H4 (cell line): Measurements from ENCODE around the gene UNC5A. TPM values are rescaled to one million over a fixed set of nuclear protein-coding genes. Genes with fewer than 3 reads are reported as not detected.
A peak's percentile ranks its signal among the peaks of the same experiment; 100 is the strongest.

ENCODE experiments used
- DNase-seq: peaks from one replicate; pipeline ENCODE4 v3.0.0-alpha.2; 2015; ENCODE audit warnings: low spot score
- total RNA-seq: library from RNA; depleted of rRNA; stranded (reverse); fragments of >200 nt; shearing (Covaris generic); gene quantifications from 2 replicates; pipeline ENCODE4 v1.2.3, GENCODE V29; 2014

The UNC5A gene
- total RNA-seq, 1 experiment from 2014 or later = 0.56 TPM

DNA sequence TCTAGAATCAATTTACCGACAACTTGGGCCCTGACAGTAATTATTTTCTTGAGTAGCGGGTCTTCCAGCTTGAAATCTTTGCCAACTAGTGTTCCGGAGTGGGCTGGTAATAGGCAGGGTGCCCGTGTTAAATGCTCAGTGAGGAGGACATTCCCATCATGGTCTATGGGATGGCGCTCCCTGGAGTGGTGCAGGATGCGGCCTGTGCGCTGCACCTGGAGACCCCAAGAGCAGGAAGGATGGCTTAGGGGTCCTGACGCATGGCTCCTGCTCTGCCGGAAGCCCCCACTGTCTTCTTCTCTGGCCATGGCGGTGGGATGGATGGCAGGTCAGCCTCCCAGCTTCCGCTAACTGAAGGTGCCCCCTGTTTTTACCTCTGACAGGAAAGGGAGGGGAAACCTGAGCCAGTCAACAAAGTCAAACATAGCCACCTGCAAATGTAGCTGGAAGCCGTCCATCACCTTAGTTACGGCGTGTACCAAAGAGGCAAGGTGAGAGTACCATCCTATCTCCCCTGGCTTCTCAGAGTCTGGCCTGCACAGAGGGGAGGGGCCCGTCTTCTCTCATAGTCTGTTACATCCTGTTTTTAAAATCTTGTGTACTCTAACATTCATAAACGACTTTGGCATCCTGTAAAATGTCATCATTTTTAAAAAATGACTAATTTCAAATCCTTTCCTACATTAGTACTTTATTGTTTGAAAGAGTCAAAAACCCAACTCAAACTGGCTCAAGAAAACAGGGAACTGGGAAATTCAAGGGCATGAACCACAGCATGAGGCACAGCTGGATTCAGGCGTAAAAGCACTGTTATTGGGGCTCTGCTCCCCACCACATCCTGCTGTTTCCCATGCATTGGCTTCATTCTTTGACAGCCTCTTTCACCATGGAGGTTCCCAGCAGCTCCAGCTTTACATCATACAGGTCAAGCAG, 28.5 kb upstream of the UNC5A start:
- no peak for DNase-seq

DNA sequence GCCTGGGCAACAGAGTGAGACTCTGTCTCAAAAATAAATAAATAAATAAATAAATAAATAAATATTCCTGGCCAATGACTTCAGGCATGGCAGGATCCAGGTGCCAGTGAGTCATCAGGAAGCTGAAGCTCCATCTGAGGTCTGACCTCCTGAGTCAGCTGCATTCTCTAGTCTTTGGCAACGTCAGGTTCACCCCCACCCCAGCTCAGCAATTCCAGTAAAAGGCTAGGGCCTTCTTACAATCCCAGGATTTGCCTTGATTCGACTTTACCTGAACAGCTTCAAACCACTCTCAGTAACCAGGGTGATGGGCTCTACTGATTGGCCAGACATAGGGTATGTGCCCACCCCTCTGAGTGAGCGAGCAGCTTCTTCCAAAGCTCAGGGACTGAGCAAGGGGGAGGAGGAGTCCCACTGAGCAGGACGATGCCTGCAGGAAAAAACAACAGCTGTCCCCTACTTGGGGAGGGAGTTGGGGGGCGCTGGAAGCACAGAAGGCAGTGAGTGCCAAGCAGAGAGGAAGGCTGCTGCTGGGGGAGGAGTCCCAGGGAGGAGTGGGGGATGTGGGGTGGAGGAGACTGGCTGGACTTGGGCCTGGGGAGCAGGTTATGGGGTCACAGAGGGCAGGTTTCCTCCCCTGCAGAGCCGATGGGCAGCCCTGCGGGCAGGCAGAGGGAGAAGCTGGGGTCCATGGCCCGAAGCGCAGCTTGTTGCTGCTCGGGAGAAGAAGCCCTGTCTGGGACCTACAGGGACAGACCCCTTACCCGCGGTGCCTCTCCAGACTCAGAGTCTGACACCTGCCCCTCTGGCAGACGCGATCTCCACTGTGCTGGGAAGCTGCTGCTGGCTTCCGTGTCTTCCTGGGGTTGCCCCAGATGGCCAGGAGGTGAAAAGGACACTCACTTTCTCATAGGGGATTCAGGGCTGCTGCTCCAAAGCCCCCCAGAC, 25.9 kb upstream of the UNC5A start:
- DNase-seq = peak; percentile 90

DNA sequence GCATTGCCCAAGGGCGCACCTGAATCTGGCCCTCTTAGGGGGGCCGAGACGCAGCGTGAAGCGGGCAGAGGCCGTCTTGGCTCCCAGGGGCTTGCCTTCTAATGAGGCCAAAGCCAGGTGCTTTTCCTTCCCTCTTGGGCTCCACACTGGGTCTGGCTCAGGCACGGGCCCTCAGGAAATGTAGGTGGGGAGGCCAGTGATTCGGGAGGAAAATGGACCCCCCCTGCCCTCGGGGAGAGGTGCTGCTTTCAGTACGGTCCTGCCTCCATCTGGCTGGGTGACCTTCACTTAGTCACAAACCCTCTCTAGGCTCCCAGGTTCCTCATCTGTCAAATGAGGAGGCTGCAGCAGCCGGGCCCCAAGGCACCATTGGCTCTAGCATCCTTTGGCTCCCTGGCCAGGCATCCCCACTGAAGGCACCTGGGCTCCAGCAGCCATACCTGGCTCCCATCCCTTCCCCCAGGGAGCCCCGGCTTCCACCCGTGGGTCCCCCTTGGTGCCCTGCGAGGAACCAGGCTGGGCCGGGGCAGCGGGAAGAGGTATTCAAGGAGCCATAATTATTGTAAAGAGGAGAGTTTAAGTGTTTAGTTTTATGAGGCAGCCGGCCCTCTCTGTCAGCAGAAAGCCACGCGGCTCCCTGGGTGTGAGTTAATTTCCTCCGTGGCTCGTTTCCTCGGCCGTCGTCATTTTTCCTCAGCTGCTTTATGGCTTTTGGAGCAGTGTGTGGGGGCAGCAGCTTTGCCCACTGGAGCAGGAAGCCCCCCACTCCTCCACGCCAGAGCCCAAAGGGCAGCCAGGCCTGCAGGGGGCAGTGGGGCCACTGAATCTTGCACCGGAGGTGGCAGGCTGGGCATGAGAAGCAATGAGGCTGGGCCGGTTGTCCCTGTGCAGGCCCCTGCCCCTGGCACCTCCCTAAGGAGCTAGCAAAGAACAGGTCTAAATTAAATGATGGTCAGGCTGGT, 24.9 kb upstream of the UNC5A start:
- DNase-seq = no peak

DNA sequence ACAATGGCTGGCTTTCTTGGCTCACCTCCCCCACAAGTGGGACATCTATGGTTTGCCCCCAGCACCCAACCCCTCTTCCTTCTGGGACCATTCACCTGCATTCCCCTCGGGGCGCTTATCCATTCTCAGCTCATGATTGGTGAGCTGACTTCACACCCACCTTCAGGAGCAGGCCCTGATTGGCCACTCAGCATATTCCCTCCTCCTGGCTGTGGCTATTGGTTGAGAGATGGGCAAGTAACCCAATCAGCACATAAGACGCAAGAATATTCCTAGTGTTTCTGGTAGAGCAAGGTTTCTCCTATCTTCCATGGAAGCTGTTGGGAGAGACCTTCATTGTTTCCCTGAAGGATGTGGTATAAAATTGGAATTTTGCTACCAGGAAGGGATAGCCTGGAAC, 22.7 kb upstream of the UNC5A start:
- DNase-seq = no peak

DNA sequence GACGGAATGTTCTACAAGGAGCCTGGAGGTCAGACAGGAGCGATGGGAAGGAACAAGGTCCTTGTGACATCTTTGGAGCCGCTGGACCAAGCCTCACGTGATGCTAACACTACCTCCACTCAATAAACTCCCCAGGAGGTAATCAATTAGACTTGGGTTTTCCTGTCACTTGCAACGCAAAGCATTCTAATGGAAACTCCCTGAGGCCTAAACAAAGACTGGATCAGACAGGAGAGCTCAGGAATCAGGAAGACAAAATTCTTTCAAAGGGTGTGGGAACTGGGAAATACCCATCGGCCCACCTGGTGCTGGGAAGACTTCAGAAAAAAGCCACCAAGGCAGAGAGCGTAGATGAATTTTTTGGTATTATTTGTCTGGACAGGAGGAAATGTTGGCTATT, 22.3 kb upstream of the UNC5A start:
- DNase-seq = no peak

DNA sequence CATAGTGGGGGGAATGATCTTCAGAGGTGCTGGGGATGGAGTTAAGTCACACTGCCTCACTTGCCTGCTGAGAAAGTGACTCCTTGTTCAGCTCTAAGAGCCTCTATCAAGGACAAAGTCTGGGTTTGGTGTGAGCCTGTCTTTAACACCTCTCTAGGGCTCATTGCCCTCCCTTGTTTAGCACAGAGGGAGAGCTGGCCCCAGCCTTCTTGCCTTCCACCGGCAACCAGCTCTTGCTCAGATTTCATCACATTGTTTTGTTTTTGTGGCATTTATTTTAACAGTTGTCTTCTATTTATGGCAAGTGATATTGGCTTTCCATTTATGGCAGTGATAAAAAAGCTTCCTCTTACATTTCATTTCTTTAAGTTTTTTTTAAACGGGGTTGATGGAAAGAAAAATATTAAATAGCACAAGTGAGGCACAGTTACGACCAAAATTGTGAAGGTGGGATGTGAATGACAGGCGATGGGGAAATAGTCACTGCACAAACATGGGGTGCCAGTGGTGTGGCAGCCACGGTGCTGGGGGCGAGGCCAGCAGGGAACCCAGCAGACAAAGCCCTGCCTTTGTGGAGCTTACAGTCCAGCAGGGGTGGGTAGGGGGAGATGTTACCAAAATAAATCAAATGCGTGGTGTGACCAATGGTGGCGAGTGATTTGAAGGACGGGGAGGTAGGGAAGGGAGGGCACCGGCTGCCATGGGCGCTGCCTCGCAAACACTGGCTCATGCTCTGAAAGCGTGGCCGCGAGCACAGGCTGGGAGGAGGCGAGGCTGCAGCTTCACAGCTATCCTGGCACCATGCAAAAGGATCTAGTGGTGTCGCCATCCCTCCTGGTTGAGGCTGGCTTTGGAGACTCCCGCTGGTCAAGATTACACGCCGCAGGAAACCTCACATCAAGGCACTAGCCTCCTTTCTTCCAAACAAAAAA, 21.2 kb upstream of the UNC5A start:
- no peak for DNase-seq

DNA sequence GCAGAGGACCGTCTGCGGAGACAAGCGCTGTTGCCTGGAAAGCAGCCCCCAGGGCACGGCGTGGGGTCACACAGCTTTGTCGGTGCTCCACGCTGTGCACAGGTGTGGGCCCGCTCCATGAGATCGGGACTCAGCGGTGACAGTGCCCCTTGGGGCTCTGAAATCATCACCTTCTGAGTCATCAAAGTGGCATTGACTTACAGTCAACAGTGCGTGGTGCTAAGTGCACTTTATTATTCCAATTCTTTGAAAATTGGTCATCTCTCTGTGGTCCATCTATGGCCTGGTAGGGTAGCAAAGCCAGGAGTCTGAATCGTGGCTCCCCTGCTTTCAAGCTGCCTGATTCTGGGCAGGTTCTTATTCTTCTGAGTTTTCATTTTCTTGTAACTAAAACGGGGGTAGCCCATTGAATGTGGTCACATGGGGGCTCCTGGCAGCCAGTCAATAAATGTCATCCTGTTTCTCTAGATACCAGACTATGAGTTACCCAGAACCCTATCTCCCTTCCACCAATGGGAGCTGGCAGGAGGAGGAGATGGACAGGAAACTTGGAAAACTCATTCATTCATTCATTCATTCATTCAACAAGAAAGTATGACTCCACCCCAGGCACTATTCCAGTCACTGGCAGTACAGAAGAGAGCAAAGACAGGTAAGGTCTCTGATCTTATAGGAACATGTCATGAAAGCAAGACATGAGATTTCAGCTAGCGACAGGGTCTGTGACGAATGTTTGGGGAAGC, 20.3 kb upstream of the UNC5A start:
- no peak for DNase-seq

DNA sequence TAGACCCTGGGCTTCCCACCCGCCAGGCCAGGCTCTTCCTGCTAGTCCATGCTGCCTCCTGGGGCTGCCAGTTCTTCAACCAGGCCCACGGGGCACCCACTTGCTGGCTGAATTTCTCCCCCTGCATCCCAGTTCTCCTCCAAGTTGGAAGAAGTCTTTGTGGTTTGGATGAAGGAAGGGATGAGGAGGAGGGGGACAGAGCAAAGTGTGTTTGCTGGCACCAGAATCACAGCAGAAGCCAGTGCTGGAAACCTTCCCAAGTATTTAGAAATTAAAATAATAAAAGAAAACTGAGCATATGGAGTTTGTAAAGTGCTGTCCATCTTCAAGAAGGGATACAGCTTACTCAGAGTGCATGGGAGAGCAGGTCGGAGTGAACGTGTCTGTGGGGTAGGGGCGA, 19.4 kb upstream of the UNC5A start:
- DNase-seq = no peak

DNA sequence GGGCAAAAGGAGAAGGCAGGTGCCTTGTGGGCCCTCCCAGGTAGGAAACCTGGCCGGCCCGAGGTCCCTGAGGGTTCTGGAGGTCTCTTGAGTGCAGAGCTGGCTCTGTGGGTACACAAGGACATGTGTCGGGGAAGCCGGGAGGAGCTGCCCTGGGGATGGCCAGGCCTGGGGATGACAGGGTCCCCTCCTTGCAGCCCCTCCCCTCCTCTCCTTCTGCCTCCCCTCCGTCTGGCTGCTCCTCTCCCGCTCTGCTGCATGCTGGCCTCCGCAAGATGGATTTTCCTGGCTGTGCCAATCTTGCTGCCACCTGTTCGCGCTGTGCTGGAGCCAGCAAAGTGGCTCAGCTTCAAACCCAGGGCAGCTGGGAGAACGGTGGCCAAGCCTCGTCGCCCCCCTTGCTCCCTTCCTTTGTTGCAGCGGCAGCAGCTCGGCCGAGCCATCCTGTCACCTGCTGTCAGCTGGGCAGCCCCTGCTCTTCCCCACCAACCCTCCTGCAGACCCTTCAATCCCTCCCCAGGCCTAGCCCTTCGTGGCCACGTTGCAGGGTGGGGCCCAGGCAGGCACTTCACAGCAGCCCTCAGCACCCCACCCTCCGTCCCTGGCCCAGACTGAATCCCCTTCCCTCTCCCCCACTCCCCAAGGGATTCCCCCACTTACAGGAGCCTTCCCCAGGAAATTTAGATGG, 17.6 kb upstream of the UNC5A start:
- no peak for DNase-seq

DNA sequence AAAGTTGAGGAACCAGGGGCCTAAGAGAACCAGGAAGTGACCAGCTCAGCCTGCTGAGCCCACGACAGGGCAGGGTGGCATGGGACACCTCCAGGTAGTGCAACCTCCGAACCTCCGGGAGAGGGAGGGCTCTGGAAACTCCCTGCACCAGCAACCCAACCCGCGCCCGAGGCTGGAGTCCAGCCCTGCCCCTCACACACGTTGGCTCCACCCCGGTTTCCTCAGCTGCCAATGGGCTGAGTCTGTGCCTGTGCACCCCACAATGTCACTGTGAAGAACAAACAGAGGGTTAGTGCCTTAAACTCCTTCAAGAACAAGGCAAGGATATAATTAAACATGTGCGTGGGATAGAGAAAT, 17.0 kb upstream of the UNC5A start:
- no peak for DNase-seq

DNA sequence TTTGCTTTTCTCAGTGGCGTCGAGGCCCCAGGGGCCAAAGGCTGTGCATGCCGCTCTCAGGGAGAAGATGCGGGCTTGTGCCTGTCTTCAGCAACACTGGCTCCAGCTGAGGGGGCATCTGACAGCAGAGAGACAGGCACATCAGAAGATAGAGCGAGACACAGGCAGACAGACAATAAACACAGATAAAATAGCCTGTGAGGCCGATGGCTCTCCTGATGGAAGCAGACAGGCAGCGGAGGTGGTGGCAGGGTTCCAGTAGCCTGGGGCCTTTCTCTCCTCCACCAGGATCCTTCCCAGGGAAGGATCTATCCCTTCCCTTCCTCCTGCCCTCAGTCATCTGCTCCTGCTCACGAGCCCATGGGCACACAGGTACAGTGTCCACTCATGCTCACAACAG, 16.6 kb upstream of the UNC5A start:
- no peak for DNase-seq

DNA sequence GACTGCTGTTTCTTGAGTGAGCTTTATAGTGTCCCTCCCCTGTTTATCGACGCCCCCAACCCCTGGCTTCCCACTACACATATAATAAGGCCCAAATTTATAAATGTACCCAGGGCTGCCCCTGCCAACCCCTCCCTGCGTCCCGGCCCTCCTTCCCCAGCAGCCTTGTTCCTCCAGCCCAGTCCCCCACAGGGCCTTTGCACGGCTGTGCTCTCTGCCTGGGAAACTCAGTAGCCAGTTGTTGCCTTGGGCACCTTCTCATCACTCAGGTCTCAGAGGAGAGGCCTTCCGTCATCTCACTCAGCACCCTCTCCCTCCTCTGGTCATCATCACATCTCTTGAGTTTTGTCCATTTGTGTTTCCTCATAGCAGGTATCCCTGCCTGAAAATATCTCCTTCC, 15.8 kb upstream of the UNC5A start:
- no peak for DNase-seq

DNA sequence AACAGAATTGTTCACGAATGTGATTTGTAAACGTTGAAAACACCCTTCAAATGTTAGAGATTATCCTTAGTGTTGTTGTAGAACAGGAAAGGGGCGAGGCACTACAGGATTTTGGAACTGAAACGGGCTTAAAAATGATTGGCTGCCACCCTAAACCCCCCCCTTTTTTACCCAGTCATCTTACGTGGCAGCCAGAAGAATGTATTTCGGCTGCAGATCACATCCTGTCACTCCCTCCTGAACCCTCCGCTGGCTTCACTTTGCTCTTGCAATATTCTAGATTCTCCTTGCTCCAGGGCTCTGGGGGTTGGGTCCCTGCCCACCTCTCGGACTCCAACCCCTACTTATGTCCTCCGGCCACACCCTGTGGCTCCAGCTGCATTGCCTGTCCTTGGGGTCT, 13.9 kb upstream of the UNC5A start:
- no peak for DNase-seq

DNA sequence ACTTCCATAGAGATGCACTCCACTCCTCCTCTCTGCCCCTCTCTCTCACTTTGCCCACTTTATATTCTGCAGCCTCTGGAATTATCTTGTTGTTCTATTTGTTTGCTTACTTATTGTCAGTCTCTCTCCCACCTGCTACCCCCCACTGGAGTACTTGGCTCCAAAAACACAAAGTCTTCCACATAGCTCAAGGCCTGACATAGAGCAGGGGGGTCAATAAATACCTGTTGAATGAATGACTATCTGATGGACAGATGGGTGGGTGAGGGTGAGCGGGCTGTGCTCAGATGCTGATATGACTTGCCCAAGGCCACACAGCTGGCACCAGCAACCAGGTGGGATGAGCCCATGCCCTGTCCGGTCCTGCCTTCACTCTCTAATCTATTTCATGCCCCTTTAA, 13.4 kb upstream of the UNC5A start:
- no peak for DNase-seq

DNA sequence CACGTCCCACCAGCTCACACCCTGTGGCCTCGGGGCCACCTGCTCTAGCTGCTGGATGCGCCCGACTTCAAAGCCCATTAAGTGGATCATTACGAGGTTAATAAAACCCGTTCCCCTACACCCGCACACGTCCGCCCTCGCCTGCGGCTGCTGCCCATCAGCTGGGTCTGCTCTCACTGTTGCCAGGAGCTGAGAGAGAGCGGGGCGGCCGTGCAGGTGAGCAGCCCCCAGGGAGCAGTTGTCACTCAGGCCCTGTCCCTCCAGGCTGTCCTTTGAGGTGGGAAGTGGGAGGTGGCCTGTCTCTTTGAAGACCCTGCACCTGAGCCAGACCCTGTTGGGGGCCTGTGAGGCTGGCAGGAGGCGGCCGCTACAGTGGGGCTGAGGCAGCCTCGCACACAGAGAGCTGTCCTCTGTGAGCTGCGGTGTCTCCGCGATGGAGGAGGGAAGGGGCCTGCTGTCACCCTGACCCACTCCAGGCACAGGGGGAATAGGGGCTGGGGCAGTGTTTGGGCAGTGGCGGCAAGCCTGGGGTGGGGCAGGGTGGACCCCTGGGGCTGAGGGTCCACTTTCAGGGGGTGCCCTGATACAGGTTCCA, 12.8 kb upstream of the UNC5A start:
- DNase-seq = no peak

DNA sequence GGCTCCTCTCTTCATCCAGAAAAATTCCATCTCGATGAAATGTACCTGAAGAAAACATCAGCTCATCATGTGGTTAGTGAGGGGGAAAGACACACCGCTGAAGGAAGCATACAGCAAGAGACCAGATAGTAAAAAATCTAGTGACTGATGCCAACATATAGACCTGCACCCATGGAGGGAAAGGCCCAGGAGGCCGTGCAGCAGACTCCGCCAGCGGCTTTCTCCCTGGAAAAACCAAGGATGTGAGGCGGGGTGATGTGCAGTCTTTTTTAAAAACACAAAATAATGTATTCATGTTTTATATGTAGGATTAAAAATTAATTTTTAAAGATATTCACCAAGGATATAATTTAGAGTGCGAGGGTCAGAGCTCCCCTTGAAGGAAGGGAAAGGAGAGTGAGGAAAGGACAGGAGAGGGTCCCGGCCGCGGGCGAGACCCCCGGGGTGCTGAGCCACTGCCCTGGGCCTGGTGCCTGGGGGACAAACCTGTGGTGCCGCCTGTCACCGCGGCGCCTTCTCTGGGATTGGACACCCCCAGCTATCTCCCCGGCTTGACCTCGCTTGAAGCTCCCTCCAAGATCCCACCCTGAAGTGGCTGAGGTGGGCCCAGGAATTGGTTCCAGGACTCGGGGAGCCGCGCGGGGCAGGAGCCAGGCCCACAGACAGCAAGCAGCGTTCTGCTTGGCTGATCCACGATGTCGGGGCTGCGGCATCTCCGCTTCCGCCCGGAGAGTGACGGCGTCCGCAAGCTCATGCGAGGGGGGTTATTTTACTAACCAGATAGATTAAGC, 12.1 kb upstream of the UNC5A start:
- DNase-seq = no peak

DNA sequence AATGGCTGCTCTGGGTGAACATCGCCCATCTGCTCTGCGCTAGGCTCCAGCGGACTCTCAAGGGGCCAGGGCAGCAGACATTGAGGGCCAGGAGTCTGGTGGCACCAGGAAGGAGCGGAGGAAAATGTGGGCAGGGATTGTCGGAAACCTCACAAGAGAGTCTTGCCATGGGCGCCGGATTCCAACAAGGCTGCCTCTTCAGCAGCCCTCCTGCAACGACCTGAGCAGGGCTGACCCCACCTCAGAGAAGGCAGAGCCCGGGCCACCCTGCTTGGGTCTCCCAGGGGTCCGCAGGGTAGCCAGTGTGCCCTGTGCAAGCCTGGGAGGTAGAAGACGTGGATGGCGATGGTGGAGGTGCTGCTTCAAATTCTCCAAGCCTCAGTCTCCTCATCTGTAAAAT, 11.4 kb upstream of the UNC5A start:
- no peak for DNase-seq

DNA sequence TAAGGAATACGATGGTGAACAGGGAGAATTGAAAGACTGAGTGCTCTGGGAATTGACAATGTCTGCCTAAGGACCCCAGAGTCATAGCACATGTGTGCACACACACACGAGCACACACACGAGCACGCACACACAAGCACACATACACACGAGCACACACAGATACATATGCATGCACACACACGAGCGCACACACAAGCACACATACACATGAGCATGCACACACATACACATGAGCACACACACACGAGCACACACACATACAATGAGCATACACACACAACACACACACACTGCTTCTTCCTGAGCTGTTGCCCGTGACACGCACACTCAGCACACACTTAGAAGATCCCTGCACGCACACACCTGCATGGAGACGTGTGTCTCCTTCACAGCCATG, 10.9 kb upstream of the UNC5A start:
- DNase-seq = no peak
